Posterior vena cava (tissue), 2 donors: Measurements from ENCODE around the gene KIF3B. TPM values are rescaled to one million over a fixed set of nuclear protein-coding genes. Genes with fewer than 3 reads are reported as not detected.
"Not testable (repeated sequence)": the region's sequence is repeated elsewhere in the genome, so short reads cannot be mapped to it uniquely, and the experiment has no call there.

ENCODE experiments used
- DNase-seq: peaks from one replicate; pipeline ENCODE4 v3.0.0-alpha.2; 2020; ENCODE audit warnings: low spot score
- intact Hi-C, 2 donors: fragments of 100-400 bp; cut with DNase I; formaldehyde crosslinking; loops; one replicate each; pipeline versions ENCODE4 v1.14.1 to v1.14.2; 2022 to 2023
- total RNA-seq, 2 donors: library from RNA; stranded (reverse); fragmentation: NEBNext Ultra II Directional; extraction: Animal tissue kit (Norgen Biotek cat#: 25700); gene quantifications; one replicate each; pipeline ENCODE4 v1.2.1, GENCODE V29; 2021
- donor health status: DM: yes; HTN: yes; CAD: no.
- donor health status: DM: yes; HTN: yes; CAD: no.

The KIF3B gene
- total RNA-seq, 2 donors from 2014 or later = 26.2 to 28.8 TPM

- DNase-seq = no peak
- intact Hi-C loops = no loop called here
These were observed 67.5 kb downstream of the KIF3B start for GRCh38 chr20:32344835-32345506.

- DNase-seq = no peak
- intact Hi-C loops = no loop called here
These were observed 70.8 kb downstream of the KIF3B start for GRCh38 chr20:32348207-32348606.

DNA sequence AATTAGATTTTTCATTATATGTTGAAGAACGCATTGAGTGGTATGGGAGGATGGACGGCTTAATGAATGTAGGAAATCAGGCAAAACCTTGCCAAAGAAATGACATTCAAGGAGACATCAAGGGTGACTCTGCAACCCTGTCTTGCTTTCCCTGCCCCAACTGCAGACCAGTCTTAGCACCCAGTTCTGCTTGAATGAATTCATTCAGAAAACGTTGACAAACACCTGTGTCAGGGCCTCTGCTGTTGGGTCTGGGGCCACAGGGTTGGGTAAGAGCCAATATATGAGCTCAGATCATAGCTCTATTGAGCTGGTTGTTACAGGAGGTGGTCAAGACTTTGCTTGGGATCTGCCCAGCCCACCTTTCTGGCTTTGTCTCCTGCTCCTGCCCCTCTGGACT, 73.0 kb downstream of the KIF3B start:
- no peak for DNase-seq
- intact Hi-C loops = loop anchor here in 1 of 2 donors (5.0 kb wide), 1 partner anchor 753 kb away; no protein-coding TSS in a partner anchor

DNA sequence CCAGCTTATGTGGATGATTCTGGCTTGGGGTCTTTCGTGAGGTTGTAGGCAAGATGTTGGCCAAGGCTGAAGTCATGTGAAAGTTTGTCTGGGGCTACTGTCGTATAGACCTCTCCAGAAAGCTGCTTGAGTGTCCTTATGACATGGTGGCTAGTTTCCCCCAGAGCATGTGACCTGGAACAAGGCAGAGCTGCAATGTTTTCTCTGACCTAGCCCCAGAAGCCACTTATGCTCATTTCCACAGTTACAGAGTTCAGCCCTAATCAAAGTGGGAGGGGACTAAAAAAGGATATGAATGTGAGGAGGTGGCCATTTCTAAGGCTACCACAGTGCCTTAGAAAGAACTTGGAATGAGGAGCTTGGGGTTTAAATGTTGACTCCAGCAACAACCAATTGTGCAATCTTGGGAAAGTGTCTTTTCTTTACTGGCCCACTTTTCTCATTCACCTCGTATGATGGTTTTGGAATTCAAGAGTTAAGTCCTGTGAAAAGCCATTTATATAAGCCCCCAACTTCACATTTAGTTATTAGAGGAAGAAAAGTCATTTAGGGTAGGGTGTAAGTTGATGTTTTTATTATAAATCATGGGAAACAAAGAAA, 74.8 kb downstream of the KIF3B start:
- intact Hi-C loops = loop anchor here in 1 of 2 donors (5.0 kb wide), 1 partner anchor 755 kb away; no protein-coding TSS in a partner anchor
- no peak for DNase-seq

- intact Hi-C loops = loop anchor here in 1 of 2 donors (5.0 kb wide), 1 partner anchor 757 kb away; no protein-coding TSS in a partner anchor
- no peak for DNase-seq
These were observed 76.5 kb downstream of the KIF3B start for GRCh38 chr20:32353848-32354496.

- intact Hi-C loops = loop anchor here in 1 of 2 donors (5.0 kb wide), 1 partner anchor 758 kb away; no protein-coding TSS in a partner anchor
- DNase-seq = no peak
These were observed 77.4 kb downstream of the KIF3B start for GRCh38 chr20:32354592-32355416.

GRCh38 chr20:32355417-32355841, 78.0 kb downstream of the KIF3B start:
- intact Hi-C loops = no loop called here
- no peak for DNase-seq

- DNase-seq, intact Hi-C loops: not testable (repeated sequence)
These were observed 78.6 kb downstream of the KIF3B start for GRCh38 chr20:32355907-32356621.

DNA sequence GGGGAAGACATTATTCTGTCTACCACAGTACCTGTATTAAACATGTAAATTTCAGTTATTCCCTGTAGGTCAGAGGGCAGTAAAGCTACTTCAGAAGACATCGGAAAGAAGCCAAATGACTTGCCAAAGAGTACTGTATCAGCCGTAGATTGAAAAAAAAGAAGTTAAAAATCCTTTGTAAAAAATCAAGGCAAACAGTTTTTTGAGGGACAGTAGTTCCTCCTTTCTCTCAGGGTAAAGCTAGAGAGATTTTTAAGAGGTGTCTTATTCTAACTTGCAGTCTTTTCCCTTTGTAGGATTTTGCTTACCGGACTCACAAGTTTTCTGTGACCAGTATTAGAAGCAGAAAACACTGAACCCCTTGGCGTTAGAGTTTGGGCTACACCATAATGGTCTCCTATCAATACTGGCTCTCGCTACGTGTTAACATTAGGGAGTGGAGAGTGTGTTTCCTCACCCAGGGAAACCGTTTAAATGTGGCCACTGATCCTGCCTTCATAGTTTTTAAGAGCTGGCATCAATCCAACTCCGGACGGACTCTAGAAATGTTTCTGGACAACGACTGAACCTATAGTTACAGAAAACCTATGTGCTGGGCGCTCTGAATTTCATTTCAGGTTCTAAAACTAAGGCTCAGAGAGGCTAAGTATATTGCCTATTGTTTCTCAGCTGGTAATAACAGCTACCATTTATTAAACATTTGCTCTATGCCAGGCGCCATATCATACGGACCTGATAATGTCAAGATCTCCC, 79.3 kb downstream of the KIF3B start:
- intact Hi-C loops = no loop called here
- no peak for DNase-seq

DNA sequence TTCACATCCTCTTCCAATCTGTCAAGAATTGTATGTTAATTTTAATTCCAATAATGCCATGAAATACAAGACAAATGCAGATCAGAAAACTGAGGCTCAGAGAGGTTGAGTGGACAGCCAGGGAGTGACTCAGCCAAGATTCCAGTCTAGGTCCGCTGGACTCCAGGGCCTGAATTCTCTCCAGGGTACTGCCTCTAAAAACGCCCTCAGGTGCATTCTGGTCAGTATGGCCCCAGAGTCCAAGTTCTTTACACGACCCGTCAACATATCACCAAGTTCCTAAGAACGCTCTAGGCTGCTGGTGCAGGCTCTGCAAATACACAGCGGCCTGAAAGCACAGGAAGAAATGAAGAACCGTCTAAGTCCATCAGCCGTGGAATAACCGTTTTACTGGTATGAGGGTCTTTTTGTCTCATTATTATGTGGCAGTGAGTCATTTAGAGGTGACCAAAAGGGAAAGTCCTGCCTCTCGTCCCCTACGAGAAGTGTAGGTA, 80.0 kb downstream of the KIF3B start:
- no peak for DNase-seq
- intact Hi-C loops = no loop called here

GRCh38 chr20:32357869-32358631, 80.6 kb downstream of the KIF3B start, which contains the start of gene ASXL1:
Gene ASXL1, plus strand, starts transcription at chr20:32358331. Its CDS starts 445 bp downstream, at chr20:32358776.
- intact Hi-C loops = no loop called here

DNA sequence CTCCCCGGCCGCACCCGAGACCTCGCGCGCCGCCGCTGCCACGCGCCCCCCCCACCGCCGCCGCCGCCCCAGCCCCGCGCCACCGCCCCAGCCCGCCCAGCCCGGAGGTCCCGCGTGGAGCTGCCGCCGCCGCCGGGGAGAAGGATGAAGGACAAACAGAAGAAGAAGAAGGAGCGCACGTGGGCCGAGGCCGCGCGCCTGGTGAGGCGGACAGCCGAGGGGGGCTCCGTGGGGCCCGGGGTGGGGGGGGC, 81.1 kb downstream of the KIF3B start:
- no peak for DNase-seq
- intact Hi-C loops = no loop called here

More at GRCh38 chr20:32357869-32358631, 80.6 kb downstream of the KIF3B start, which contains the start of gene ASXL1:
- DNase-seq = peak; percentile 99

- intact Hi-C loops = no loop called here
- DNase-seq = peak; percentile 92
These were observed 81.6 kb downstream of the KIF3B start for GRCh38 chr20:32358883-32359632.

DNA sequence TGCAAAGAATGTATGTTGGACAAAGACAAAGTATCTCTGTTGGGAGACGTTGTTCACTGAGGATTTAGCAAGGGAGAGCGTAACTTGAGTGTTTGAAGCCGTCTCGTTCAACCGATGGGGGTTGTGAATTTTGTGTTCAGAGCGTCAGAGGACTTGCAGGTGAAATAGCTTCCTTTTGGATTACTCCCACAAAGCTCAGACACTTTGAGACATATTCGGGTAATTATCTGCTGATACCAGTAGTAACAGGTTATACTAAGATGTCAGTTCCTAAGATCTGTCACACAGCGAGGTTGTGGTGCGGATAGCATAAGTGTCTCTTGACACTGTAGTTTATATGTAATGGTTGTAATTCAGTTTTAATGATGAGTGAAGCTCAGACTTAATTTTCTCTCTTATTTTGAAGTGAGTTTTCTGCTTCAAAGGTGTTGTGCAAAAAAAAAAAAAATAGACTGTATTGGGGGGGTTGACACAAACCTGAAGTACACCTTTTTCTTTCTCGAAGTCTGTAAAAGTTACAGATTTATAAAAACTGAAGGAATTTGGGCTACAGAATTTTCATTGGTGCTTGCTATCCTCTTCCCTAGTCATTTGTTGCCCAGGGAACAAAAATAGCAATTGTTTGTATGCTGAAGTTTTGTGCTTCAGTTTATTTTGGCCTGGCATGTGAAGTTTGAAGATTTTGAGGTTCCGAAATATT, 82.3 kb downstream of the KIF3B start:
- no peak for DNase-seq
- intact Hi-C loops = no loop called here

DNA sequence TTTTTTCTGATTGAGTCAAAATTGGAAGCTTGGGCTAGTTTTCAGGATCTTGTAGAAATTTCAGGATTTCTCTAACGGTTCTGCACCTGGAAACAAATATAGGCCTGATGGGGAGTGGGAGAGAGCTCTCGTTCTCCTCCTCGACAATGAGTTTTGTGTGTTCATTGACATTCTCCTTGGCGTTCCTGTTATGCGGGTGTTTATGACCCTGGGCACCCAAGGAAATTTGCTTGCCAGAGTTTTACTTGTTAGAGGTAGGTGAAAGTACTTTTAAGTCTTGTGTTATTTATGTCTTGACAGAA, 82.8 kb downstream of the KIF3B start:
- intact Hi-C loops = no loop called here
- DNase-seq = no peak

DNA sequence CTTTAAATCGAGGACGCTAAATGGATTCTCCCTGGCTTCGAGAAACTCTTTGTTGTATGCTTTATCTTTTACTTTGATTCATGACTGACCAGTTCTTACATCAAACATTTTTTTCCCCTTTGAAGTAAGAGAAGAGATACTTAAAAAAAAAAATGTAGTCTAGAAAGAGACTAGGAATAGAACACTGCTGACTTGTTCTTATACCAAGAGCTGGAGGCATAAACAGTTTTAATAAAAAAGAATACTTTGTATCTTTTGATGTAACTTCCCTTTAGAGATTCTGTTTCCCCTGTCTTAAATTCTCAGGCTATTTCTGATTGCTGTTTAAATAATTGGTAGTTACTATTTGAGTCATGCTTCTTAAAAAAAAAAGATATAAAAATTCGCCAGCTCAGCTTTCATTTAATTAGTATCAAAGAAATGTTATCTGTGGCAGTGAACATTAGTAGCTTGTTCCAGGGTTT, 85.5 kb downstream of the KIF3B start:
- DNase-seq = no peak
- intact Hi-C loops = no loop called here
